HCT116 (cell line): ENCODE data around the gene ARL13B. TPM values are rescaled to one million over a fixed set of nuclear protein-coding genes. Genes with fewer than 3 reads are reported as not detected.

Experiments used
- ATAC-seq: fragments of 200-7000 bp; cut with Tn5 transposase; 2 replicates; pipeline ENCODE4 v1.9.1; 2020; ENCODE audit warnings: mild to moderate bottlenecking, moderate library complexity
- BruUV-seq: library from RNA; stranded (reverse); fragments of 400-500 nt; replicated peaks from 2 replicates; lab custom pipeline; 2021; lab: Mats Ljungman, UMichigan
- CTCF ChIA-PET: fragments of 300-600 bp; sonication (Branson Sonifier 250); formaldehyde crosslinking; loops from one replicate; lab custom pipeline; 2021; ENCODE audit warnings: antibody characterized with exemption; lab: Charles Lee
- POLR2A ChIA-PET: fragments of 300-600, 350-600 bp; sonication (Branson Sonifier 250); formaldehyde crosslinking; loops from one replicate; lab custom pipeline; 2021; ENCODE audit warnings: antibody characterized with exemption; lab: Charles Lee
- RAD21 ChIA-PET, 2 experiments: fragments of 300-600 bp; sonication (Branson Sonifier 250); formaldehyde crosslinking; loops; one replicate each; lab custom pipeline; 2023; ENCODE audit warnings: low total read pairs in 2 of 2; ENCODE audit not compliant: uncharacterized antibody in 2 of 2, unreplicated experiment in 2 of 2, low non-redundant PET in 1 of 2; lab: Charles Lee
- DNase-seq: peaks from one replicate; pipeline ENCODE4 v3.0.0-alpha.2; 2010; ENCODE audit warnings: low read depth, low spot score
- H2AFZ ChIP-seq: fragments of 200-600 bp; shearing (Covaris generic), sonication (generic); 2 replicates; pipeline ENCODE4 v1.6.1; 2017; ENCODE audit warnings: low read depth, mixed run types, mixed read lengths, antibody characterized with exemption, low read length; ENCODE audit not compliant: poor library complexity, severe bottlenecking
- H3K27ac ChIP-seq: 2 replicates; pipeline ENCODE4 v1.5.1; 2012; ENCODE audit warnings: low read depth, low read length
- H3K27me3 ChIP-seq: fragments of 200-600 bp; sonication (generic); 2 replicates; pipeline ENCODE4 v1.6.1; 2016; ENCODE audit warnings: mixed run types, low read length, mixed read lengths; ENCODE audit not compliant: insufficient read depth
- H3K36me3 ChIP-seq, 2 experiments: fragments of 200-500 bp in 1 of 2; fragments of 200-600 bp in 1 of 2; sonication (Bioruptor generic) in 1 of 2; sonication (generic) in 1 of 2; 2 replicates each; pipeline versions ENCODE4 v1.5.1 to v1.6.1; 2014 to 2016; ENCODE audit warnings: low read length in 2 of 2, inconsistent platforms in 1 of 2, mixed read lengths in 1 of 2, mixed run types in 1 of 2; ENCODE audit not compliant: insufficient read depth in 2 of 2, control insufficient read depth in 1 of 2
- H3K4me1 ChIP-seq, 2 experiments: fragments of 200-600 bp in 1 of 2; sonication (generic) in 1 of 2; 2 replicates each; pipeline versions ENCODE4 v1.5.1 to v1.6.1; 2012 to 2017; ENCODE audit warnings: low read length in 2 of 2, inconsistent platforms in 1 of 2, mild to moderate bottlenecking in 1 of 2, mixed read lengths in 1 of 2, mixed run types in 1 of 2, moderate library complexity in 1 of 2; ENCODE audit not compliant: insufficient read depth in 2 of 2, control insufficient read depth in 1 of 2
- H3K4me2 ChIP-seq: fragments of 200-600 bp; sonication (generic); 2 replicates; pipeline ENCODE4 v1.6.1; 2017; ENCODE audit warnings: mixed run types, low read length, mixed read lengths
- H3K4me3 ChIP-seq, 2 experiments: fragments of 200-600 bp in 1 of 2; sonication (generic) in 1 of 2; replicated peaks in 1 of 2; 2 replicates each; pipeline ENCODE4 v1.5.1; 2011 to 2016; ENCODE audit warnings: low read length in 2 of 2, control low read depth in 1 of 2, low read depth in 1 of 2, mild to moderate bottlenecking in 1 of 2, mixed read lengths in 1 of 2, mixed run types in 1 of 2
- H3K79me2 ChIP-seq: fragments of 200-600 bp; sonication (generic); 2 replicates; pipeline ENCODE4 v1.6.1; 2017; ENCODE audit warnings: mild to moderate bottlenecking, mixed run types, low read length, moderate library complexity, mixed read lengths; ENCODE audit not compliant: insufficient read depth
- H3K9ac ChIP-seq: fragments of 200-600 bp; sonication (generic); 2 replicates; pipeline ENCODE4 v1.6.1; 2016; ENCODE audit warnings: low read length, mixed read lengths
- H3K9me2 ChIP-seq: fragments of 200-600 bp; sonication (generic), shearing (Covaris generic); 2 replicates; pipeline ENCODE4 v1.6.1; 2017; ENCODE audit warnings: mixed run types, mild to moderate bottlenecking, moderate library complexity; ENCODE audit not compliant: insufficient read depth
- H3K9me3 ChIP-seq, 2 experiments: fragments of 200-500 bp in 1 of 2; fragments of 200-600 bp in 1 of 2; sonication (Bioruptor generic) in 1 of 2; sonication (generic) in 1 of 2; 2 replicates each; pipeline ENCODE4 v1.6.1; 2014 to 2017; ENCODE audit warnings: low read length in 2 of 2, mixed read lengths in 2 of 2, inconsistent platforms in 1 of 2, low read depth in 1 of 2, mild to moderate bottlenecking in 1 of 2, mixed run types in 1 of 2, moderate library complexity in 1 of 2; ENCODE audit not compliant: control insufficient read depth in 1 of 2, insufficient read depth in 1 of 2
- H4K20me1 ChIP-seq: fragments of 200-600 bp; sonication (generic), shearing (Covaris generic); 2 replicates; pipeline ENCODE4 v1.6.1; 2017; ENCODE audit warnings: mixed run types, mild to moderate bottlenecking, moderate library complexity; ENCODE audit not compliant: insufficient read depth
- CBX3 ChIP-seq: IDR thresholded peaks from 2 replicates; pipeline ENCODE4 v1.6.1; 2012; ENCODE audit warnings: low read depth
- EGR1 ChIP-seq: IDR thresholded peaks from 2 replicates; pipeline ENCODE4 v1.6.1; 2012; ENCODE audit warnings: low read depth
- ELF1 ChIP-seq: IDR thresholded peaks from 2 replicates; pipeline ENCODE4 v1.6.1; 2012; ENCODE audit warnings: low read depth, borderline replicate concordance
- EZH2 ChIP-seq: fragments of 200-600 bp; sonication (generic); IDR thresholded peaks from 2 replicates; pipeline ENCODE4 v1.6.1; 2017; ENCODE audit warnings: antibody characterized with exemption, mixed run types
- EZH2phosphoT487 ChIP-seq: fragments of 200-600 bp; IDR thresholded peaks from 2 replicates; pipeline ENCODE4 v1.6.1; 2018; ENCODE audit warnings: antibody characterized with exemption, borderline replicate concordance
- POLR2AphosphoS5 ChIP-seq: IDR thresholded peaks from 2 replicates; pipeline ENCODE4 v1.6.1; 2011; ENCODE audit warnings: mild to moderate bottlenecking, low read depth, low read length, moderate library complexity
- RAD21 ChIP-seq: IDR thresholded peaks from 2 replicates; pipeline ENCODE4 v1.6.1; 2012; ENCODE audit warnings: low read depth, mild to moderate bottlenecking
- SIN3A ChIP-seq: IDR thresholded peaks from 2 replicates; pipeline ENCODE4 v1.6.1; 2012; ENCODE audit warnings: low read depth
- SP1 ChIP-seq: IDR thresholded peaks from 2 replicates; pipeline ENCODE4 v1.6.1; 2012; ENCODE audit warnings: low read depth
- SRF ChIP-seq: IDR thresholded peaks from 2 replicates; pipeline ENCODE4 v1.6.1; 2012; ENCODE audit warnings: low read depth
- ZFX ChIP-seq: fragments of 450-650 bp; IDR thresholded peaks from 2 replicates; pipeline ENCODE4 v1.6.1; 2017
- intact Hi-C: fragments of 100-400 bp; cut with micrococcal nuclease; formaldehyde crosslinking; loops from 2 replicates; pipeline ENCODE4 v1.10.0; 2022
- total RNA-seq: library from RNA; stranded (reverse); gene quantifications from one replicate; pipeline ENCODE4 v1.2.1, GENCODE V29; 2021; ENCODE audit not compliant: unreplicated experiment
- TF ChIP-seq, protein P1 (sequence below): IDR thresholded peaks from 2 replicates; pipeline ENCODE4 v1.6.1; 2012; ENCODE audit warnings: low read depth
- TF ChIP-seq, protein P2 (sequence below): IDR thresholded peaks from 2 replicates; pipeline ENCODE4 v1.6.1; 2012
- TF ChIP-seq, protein P3 (sequence below): IDR thresholded peaks from 2 replicates; pipeline ENCODE4 v1.6.1; 2012
- TF ChIP-seq, protein P4 (sequence below), 3 experiments: fragments of 200-600 bp in 1 of 3; sonication (generic) in 1 of 3; IDR thresholded peaks in 2 of 3; conservative IDR thresholded peaks in 1 of 3; 2 replicates each; pipeline ENCODE4 v1.5.1; 2012 to 2017; ENCODE audit warnings: low read depth in 2 of 3, low read length in 2 of 3, antibody characterized with exemption in 1 of 3, borderline replicate concordance in 1 of 3, control low read depth in 1 of 3, mild to moderate bottlenecking in 1 of 3, mixed read lengths in 1 of 3, mixed run types in 1 of 3, moderate library complexity in 1 of 3; ENCODE audit not compliant: insufficient read depth in 1 of 3
- TF ChIP-seq, protein P5 (sequence below): IDR thresholded peaks from 2 replicates; pipeline ENCODE4 v1.6.1; 2011; ENCODE audit warnings: mild to moderate bottlenecking, low read length, moderate library complexity; ENCODE audit not compliant: insufficient replicate concordance; ENCODE audit errors: extremely low read depth

Gene ARL13B
- total RNA-seq, 1 experiment from 2014 or later, result 8.2 TPM

DNA sequence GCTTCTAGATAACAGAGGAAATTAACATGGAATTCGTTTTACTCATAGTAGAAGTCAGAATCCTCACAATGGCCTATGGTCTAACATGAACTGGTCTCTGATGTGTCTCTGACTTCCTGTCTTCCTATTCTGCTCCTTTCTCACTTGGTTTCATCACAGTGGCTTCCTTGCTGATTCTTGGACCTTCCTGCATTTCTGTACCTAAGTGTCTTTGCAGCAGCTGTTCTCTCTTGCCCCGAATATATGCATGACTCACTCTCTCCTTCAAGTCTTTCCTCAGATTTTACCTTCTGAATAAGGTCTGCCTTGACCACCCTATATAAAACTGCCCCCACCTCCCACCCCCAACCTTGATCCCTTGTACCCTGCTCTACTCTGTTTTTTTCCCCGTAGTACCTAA is 14.1 kb downstream of the ARL13B start:
- TF ChIP-seq, protein P1, sequence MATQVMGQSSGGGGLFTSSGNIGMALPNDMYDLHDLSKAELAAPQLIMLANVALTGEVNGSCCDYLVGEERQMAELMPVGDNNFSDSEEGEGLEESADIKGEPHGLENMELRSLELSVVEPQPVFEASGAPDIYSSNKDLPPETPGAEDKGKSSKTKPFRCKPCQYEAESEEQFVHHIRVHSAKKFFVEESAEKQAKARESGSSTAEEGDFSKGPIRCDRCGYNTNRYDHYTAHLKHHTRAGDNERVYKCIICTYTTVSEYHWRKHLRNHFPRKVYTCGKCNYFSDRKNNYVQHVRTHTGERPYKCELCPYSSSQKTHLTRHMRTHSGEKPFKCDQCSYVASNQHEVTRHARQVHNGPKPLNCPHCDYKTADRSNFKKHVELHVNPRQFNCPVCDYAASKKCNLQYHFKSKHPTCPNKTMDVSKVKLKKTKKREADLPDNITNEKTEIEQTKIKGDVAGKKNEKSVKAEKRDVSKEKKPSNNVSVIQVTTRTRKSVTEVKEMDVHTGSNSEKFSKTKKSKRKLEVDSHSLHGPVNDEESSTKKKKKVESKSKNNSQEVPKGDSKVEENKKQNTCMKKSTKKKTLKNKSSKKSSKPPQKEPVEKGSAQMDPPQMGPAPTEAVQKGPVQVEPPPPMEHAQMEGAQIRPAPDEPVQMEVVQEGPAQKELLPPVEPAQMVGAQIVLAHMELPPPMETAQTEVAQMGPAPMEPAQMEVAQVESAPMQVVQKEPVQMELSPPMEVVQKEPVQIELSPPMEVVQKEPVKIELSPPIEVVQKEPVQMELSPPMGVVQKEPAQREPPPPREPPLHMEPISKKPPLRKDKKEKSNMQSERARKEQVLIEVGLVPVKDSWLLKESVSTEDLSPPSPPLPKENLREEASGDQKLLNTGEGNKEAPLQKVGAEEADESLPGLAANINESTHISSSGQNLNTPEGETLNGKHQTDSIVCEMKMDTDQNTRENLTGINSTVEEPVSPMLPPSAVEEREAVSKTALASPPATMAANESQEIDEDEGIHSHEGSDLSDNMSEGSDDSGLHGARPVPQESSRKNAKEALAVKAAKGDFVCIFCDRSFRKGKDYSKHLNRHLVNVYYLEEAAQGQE, result no peak
- no peak for TF ChIP-seq POLR2AphosphoS5
- TF ChIP-seq SRF, result no peak
- no peak for TF ChIP-seq SIN3A
- no peak for TF ChIP-seq SP1
- no peak for TF ChIP-seq RAD21
- TF ChIP-seq EZH2phosphoT487, result no peak
- no peak for TF ChIP-seq CBX3
- TF ChIP-seq, protein P2, sequence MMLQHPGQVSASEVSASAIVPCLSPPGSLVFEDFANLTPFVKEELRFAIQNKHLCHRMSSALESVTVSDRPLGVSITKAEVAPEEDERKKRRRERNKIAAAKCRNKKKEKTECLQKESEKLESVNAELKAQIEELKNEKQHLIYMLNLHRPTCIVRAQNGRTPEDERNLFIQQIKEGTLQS, result no peak
- TF ChIP-seq, protein P3, sequence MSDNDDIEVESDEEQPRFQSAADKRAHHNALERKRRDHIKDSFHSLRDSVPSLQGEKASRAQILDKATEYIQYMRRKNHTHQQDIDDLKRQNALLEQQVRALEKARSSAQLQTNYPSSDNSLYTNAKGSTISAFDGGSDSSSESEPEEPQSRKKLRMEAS, result no peak
- TF ChIP-seq EGR1, result no peak
- no peak for TF ChIP-seq ELF1
- TF ChIP-seq, protein P4, sequence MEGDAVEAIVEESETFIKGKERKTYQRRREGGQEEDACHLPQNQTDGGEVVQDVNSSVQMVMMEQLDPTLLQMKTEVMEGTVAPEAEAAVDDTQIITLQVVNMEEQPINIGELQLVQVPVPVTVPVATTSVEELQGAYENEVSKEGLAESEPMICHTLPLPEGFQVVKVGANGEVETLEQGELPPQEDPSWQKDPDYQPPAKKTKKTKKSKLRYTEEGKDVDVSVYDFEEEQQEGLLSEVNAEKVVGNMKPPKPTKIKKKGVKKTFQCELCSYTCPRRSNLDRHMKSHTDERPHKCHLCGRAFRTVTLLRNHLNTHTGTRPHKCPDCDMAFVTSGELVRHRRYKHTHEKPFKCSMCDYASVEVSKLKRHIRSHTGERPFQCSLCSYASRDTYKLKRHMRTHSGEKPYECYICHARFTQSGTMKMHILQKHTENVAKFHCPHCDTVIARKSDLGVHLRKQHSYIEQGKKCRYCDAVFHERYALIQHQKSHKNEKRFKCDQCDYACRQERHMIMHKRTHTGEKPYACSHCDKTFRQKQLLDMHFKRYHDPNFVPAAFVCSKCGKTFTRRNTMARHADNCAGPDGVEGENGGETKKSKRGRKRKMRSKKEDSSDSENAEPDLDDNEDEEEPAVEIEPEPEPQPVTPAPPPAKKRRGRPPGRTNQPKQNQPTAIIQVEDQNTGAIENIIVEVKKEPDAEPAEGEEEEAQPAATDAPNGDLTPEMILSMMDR (IDR thresholded peaks at IDR 0.05 in 2 of 3, conservative IDR thresholded peaks at IDR 0.05 in 1 of 3; ENCODE audit: borderline replicate concordance in 1 of 3, insufficient read depth in 1 of 3, low read depth in 2 of 3, low read length in 2 of 3), result no peak
- no peak for TF ChIP-seq EZH2
- TF ChIP-seq, protein P5, sequence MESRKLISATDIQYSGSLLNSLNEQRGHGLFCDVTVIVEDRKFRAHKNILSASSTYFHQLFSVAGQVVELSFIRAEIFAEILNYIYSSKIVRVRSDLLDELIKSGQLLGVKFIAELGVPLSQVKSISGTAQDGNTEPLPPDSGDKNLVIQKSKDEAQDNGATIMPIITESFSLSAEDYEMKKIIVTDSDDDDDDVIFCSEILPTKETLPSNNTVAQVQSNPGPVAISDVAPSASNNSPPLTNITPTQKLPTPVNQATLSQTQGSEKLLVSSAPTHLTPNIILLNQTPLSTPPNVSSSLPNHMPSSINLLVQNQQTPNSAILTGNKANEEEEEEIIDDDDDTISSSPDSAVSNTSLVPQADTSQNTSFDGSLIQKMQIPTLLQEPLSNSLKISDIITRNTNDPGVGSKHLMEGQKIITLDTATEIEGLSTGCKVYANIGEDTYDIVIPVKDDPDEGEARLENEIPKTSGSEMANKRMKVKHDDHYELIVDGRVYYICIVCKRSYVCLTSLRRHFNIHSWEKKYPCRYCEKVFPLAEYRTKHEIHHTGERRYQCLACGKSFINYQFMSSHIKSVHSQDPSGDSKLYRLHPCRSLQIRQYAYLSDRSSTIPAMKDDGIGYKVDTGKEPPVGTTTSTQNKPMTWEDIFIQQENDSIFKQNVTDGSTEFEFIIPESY, result no peak
- no peak for TF ChIP-seq ZFX
- no TSS peak for BruUV-seq
- Histone ChIP-seq H3K9me2 (no peaks in the 10 kb centered on the region), H3K4me2 (no peak overlapping the region), H3K9me3 (no peaks in the 10 kb centered on the region), H3K4me1 (no peaks in the 10 kb centered on the region), H3K79me2 (0 out of 2 replicates have a peak, but pooled peaks cover 17% of the 10 kb centered on the region), H3K9ac (no peak overlapping the region), H4K20me1 (no peaks in the 10 kb centered on the region), H3K27me3 (no peaks in the 10 kb centered on the region), H3K36me3 (no peaks in the 10 kb centered on the region), H3K4me3 (no peak overlapping the region), H2AFZ (no peak overlapping the region), H3K27ac (no peak overlapping the region)
- DNase-seq (no peak), ATAC-seq (no peak)
- CTCF ChIA-PET, result no interaction called here
- POLR2A ChIA-PET, result no interaction called here
- intact Hi-C loops, result no loop called here
- RAD21 ChIA-PET, result no interaction called here
